HFF-Myc (cell line): ENCODE data around the gene FARP1.
"Not testable (repeated sequence)": the region's sequence is repeated elsewhere in the genome, so short reads cannot be mapped to it uniquely, and the experiment has no call there.

Experiments used
- DNase-seq: peaks from one replicate; pipeline ENCODE4 v3.0.0-alpha.2; 2011; ENCODE audit warnings: low read depth; ENCODE audit errors: extremely low read depth
- H3K4me3 ChIP-seq: replicated peaks from 2 replicates; pipeline ENCODE4 v1.5.1; 2011; ENCODE audit warnings: low read depth, mild to moderate bottlenecking, control low read depth, low read length
- TF ChIP-seq, protein P1 (sequence below): IDR thresholded peaks from 2 replicates; pipeline ENCODE4 v1.5.1; 2012; ENCODE audit warnings: mild to moderate bottlenecking, low read depth, low read length, control low read depth; ENCODE audit errors: missing control alignments

The FARP1 gene

DNA sequence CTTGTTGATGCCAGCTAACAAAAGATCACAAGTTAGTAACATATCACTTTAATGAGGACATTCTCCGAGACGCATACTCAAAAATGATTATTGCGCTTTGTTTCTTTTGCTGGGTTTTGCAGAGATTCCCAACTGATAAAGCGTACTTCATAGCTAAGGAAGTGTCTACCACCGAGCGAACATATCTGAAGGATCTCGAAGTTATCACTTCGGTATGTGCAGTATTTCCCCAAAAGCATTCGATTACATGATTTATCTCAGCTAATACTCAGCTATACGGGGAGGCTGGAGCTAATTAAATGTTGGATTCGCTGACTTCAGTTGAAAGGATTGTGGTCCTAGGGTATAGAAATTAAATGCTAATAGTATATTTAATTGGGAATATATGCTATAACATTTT, 267.7 kb downstream of the FARP1 start:
- TF ChIP-seq, protein P1, sequence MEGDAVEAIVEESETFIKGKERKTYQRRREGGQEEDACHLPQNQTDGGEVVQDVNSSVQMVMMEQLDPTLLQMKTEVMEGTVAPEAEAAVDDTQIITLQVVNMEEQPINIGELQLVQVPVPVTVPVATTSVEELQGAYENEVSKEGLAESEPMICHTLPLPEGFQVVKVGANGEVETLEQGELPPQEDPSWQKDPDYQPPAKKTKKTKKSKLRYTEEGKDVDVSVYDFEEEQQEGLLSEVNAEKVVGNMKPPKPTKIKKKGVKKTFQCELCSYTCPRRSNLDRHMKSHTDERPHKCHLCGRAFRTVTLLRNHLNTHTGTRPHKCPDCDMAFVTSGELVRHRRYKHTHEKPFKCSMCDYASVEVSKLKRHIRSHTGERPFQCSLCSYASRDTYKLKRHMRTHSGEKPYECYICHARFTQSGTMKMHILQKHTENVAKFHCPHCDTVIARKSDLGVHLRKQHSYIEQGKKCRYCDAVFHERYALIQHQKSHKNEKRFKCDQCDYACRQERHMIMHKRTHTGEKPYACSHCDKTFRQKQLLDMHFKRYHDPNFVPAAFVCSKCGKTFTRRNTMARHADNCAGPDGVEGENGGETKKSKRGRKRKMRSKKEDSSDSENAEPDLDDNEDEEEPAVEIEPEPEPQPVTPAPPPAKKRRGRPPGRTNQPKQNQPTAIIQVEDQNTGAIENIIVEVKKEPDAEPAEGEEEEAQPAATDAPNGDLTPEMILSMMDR: no peak
- no peak for DNase-seq
- no peak overlapping the region for H3K4me3 ChIP-seq

DNA sequence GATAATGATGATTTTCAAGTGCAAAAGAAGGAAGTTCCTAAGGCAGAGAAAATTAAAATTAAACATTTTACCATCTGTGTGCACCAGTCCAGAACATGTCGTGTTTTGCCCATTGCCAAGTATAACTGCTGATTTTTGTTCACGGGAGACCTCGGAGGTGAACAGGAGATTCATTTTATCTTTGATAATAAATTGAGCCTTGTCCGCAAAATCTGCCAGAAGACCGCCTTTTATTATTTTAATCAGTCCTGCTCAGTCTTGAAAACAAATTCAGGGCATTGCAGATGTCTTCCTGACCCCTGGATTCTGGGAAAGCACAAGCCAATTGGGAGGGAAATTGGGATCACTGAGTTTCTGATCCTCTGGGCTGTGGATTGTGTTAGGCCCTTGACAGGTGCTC, 268.1 kb downstream of the FARP1 start:
- TF ChIP-seq, protein P1: no peak
- no peak for DNase-seq
- H3K4me3 ChIP-seq: no peak overlapping the region

DNA sequence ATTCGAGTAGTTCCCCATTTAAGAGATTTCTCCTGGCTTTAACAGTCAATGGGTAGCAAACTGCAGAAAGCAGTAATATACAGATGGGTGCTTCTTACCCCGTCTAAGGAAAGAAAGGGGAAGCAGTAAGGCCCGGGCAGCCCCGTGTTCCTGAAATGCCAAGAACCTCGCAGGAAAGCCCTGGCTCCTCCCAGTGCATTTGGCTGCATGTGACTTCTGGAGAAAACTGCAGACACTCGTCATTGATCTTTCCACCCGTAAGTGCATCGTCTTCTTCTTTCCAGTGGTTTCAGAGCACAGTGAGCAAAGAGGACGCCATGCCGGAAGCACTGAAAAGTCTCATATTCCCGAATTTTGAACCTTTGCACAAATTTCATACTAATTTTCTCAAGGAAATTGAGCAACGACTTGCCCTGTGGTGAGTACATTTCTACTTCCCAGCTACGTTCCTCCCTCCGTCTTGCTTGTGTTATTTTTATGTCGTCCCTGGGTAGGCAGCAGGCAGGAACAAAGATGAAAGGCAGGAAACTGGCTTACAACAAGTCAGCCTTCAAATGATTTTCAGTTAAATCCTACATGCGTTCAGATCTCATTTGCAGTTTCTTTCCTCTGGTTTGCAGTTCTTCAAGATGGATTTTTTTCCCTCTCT, 268.8 kb downstream of the FARP1 start:
- TF ChIP-seq, protein P1: no peak
- DNase-seq: no peak
- no peak overlapping the region for H3K4me3 ChIP-seq

DNA sequence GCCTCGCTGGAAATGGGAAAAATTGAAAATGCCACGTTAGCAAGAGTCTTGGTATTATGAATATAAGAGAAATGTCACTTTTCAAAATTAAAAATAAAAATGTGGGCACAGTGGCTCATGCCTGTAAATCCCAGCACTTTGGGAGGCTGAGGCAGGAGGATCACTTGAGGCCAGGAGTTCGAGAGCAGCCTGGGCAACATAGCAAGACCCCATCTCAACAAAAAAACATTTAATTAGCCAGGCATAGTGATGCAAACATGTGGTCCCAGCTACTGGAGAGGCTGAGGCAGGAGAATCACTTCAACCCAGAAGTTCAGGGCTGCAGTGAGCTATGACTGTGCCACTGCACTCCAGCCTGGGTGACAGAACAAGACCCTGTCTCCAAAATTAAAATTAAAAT, 270.4 kb downstream of the FARP1 start:
- H3K4me3 ChIP-seq, DNase-seq: not testable (repeated sequence)

DNA sequence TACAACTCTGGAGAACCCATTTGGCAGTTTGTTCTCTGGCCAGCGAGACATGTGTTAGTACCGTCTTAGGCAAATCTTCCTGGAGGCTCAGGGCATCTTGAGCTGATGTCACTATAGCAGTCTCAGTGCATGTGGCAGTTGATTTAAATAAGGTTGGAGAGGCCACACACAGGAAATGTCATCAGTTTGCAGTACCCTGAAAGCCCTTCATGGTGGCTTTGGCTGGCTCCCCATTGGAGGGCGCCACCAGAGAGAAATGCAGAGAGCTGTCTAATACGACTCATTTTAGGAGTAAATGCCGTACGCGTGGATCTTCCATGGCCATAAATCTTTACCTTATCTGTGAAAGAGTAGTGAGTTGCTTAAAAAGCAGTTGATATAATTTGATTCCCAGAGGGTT, 270.9 kb downstream of the FARP1 start:
- TF ChIP-seq, protein P1: no peak
- no peak overlapping the region for H3K4me3 ChIP-seq
- no peak for DNase-seq

DNA sequence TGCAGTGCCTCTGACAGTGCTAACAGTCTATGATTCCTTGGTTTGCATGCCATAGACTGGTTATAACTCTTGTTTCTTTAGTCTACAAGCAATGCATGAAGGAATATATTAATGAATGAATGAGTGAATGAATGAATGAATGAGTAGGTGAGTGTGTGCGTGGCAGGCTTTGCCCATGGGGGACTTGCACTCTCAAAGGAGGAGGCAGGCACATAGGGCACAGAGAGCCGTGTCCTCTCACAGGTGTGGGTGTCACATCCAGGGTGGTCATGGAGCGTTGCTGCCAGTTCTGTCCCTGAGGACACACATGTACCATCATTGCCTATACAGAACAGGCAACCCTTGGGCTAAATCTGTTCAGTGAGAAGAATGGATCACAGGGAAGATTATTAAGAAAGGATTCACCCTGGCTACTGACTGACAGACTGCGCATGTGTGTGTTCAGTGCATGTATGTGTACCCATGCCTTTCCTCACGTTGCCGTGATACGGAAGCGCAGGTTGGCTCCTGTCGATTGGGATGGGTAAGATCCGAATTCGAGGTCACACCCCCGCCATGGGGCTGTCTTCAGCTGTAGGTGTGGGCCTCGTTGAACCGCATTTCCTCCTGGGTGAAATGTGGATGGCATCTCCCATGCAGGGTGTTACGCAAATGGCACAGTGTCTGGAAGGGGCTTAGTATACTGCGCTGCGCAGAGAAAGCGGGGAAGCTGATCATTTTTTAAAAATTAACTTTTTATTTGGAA, 272.6 kb downstream of the FARP1 start:
- TF ChIP-seq, protein P1: no peak
- no peak overlapping the region for H3K4me3 ChIP-seq
- no peak for DNase-seq

DNA sequence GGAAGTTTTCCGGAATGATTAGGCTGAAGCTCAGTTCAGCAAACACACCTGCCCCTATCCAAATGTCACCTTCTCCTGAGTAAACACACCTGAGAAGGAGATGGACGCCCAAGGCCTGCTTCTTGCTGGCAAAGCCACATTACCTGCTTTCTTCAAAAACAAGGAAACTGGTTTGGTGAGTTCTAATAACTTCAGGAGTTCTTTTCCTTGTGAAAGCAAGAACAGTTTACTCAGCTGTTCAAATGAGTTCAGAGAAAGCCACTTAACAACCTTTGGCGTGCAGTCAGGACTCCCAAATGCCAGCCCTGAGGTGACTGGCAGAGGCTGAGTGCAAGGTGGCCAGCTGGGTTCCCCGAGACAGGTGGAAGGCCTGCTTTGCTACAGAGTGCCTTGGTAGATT, 273.5 kb downstream of the FARP1 start:
- no peak for DNase-seq
- TF ChIP-seq, protein P1: no peak

More for the DNA sequence above, 273.5 kb downstream of the FARP1 start:
- no peak overlapping the region for H3K4me3 ChIP-seq
